Lower leg skin (tissue), 3 donors: ENCODE data around the gene C11orf91.

Experiments
- POLR2A ChIP-seq, 2 donors: fragments of 450-650 bp; IDR thresholded peaks; one replicate each; pipeline ENCODE4 v1.6.1; 2016 to 2017; ENCODE audit warnings: antibody characterized with exemption in 2 of 2, mild to moderate bottlenecking in 1 of 2, moderate library complexity in 1 of 2
- TF ChIP-seq, protein P1 (sequence below), 3 donors: fragments of 450-650 bp; IDR thresholded peaks; one replicate each; pipeline ENCODE4 v1.5.1; 2016; ENCODE audit warnings: antibody characterized with exemption in 3 of 3, mild to moderate bottlenecking in 3 of 3, moderate library complexity in 2 of 3

DNA sequence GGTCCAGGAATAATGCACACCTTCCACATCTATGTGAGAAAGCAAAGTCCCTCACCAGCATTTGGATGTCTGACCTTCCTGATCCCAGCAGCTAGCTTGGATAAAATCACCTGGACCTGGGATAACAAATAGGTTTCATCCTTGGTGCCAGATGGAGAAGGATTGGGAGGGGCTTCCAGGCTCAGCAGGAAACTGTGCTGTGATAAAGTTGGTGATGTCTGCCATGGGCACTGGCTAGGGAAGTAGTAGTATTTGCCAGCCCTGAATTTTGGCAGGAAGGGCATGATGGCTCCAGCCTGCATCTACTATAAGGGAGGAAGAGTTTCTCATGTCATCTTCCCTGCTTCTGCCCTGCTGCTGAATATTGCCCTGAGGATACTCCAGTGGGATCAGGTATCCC lies 37.5 kb downstream of the C11orf91 start:
- TF ChIP-seq, protein P1, sequence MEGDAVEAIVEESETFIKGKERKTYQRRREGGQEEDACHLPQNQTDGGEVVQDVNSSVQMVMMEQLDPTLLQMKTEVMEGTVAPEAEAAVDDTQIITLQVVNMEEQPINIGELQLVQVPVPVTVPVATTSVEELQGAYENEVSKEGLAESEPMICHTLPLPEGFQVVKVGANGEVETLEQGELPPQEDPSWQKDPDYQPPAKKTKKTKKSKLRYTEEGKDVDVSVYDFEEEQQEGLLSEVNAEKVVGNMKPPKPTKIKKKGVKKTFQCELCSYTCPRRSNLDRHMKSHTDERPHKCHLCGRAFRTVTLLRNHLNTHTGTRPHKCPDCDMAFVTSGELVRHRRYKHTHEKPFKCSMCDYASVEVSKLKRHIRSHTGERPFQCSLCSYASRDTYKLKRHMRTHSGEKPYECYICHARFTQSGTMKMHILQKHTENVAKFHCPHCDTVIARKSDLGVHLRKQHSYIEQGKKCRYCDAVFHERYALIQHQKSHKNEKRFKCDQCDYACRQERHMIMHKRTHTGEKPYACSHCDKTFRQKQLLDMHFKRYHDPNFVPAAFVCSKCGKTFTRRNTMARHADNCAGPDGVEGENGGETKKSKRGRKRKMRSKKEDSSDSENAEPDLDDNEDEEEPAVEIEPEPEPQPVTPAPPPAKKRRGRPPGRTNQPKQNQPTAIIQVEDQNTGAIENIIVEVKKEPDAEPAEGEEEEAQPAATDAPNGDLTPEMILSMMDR (IDR thresholded peaks at IDR 0.05): no peak
- no peak for TF ChIP-seq POLR2A (IDR thresholded peaks at IDR 0.05)
